Naive thymus-derived CD4-positive, alpha-beta T cell (primary cell): ENCODE data around the gene EHHADH. TPM values are rescaled to one million over a fixed set of nuclear protein-coding genes. Genes with fewer than 3 reads are reported as not detected.
"Not testable (repeated sequence)": the region's sequence is repeated elsewhere in the genome, so short reads cannot be mapped to it uniquely, and the experiment has no call there.

Experiments
- ATAC-seq: fragments of 150-1000 bp; cut with Tn5 transposase; 2 replicates; pipeline ENCODE4 v1.10.0; 2021; ENCODE audit warnings: mild to moderate bottlenecking, moderate library complexity
- CTCF ChIA-PET: fragments of 350-600 bp; sonication (Branson Sonifier 250); formaldehyde crosslinking; loops from one replicate; lab custom pipeline; 2021; ENCODE audit warnings: antibody characterized with exemption; lab: Charles Lee
- POLR2A ChIA-PET: fragments of 350-600 bp; sonication (Branson Sonifier 250); formaldehyde crosslinking; loops from one replicate; lab custom pipeline; 2021; ENCODE audit warnings: antibody characterized with exemption, inconsistent platforms; lab: Charles Lee
- DNase-seq, 9 donors: peaks; one replicate each; pipeline versions ENCODE4 v3.0.0 to v3.0.0-alpha.2; 2020 to 2022; ENCODE audit warnings: mixed read lengths in 1 of 9
- H3K27ac ChIP-seq: one replicate; pipeline ENCODE4 v1.7.0; 2013; ENCODE audit warnings: mild to moderate bottlenecking, low read depth, low read length, moderate library complexity
- H3K27me3 ChIP-seq, 2 donors: one replicate each; pipeline ENCODE4 v1.7.0; 2013; ENCODE audit warnings: low read length in 2 of 2, mild to moderate bottlenecking in 2 of 2, moderate library complexity in 2 of 2; ENCODE audit not compliant: control insufficient read depth in 2 of 2, insufficient read depth in 2 of 2
- H3K36me3 ChIP-seq, 3 experiments: 1 replicate in 2 of 3; 2 replicates in 1 of 3; pipeline ENCODE4 v1.7.0; 2013; ENCODE audit warnings: low read length in 3 of 3, mild to moderate bottlenecking in 3 of 3, moderate library complexity in 1 of 3; ENCODE audit not compliant: insufficient read depth in 3 of 3, control insufficient read depth in 2 of 3
- H3K4me1 ChIP-seq, 2 donors: one replicate each; pipeline ENCODE4 v1.7.0; 2013; ENCODE audit warnings: low read length in 2 of 2, mild to moderate bottlenecking in 2 of 2, moderate library complexity in 1 of 2; ENCODE audit not compliant: control insufficient read depth in 2 of 2, insufficient read depth in 2 of 2
- H3K4me3 ChIP-seq: 2 replicates; pipeline ENCODE4 v1.7.0; 2013; ENCODE audit warnings: mild to moderate bottlenecking, low read length
- H3K9me3 ChIP-seq, 3 experiments: 1 replicate in 2 of 3; 2 replicates in 1 of 3; pipeline ENCODE4 v1.7.0; 2013; ENCODE audit warnings: low read length in 3 of 3; ENCODE audit not compliant: control insufficient read depth in 2 of 3
- H3K27ac Mint-ChIP-seq, 9 donors: one replicate each; pipeline ENCODE4 v1.8.0; 2020 to 2022; ENCODE audit warnings: mixed read lengths in 9 of 9, mild to moderate bottlenecking in 8 of 9, moderate library complexity in 5 of 9, inconsistent platforms in 2 of 9
- H3K27me3 Mint-ChIP-seq, 5 donors: one replicate each; pipeline ENCODE4 v1.8.0; 2021 to 2022; ENCODE audit warnings: mixed read lengths in 5 of 5, mild to moderate bottlenecking in 1 of 5
- H3K36me3 Mint-ChIP-seq, 5 donors: one replicate each; pipeline ENCODE4 v1.8.0; 2020 to 2022; ENCODE audit warnings: mixed read lengths in 5 of 5, mild to moderate bottlenecking in 3 of 5, inconsistent platforms in 1 of 5
- H3K4me1 Mint-ChIP-seq, 7 donors: one replicate each; pipeline ENCODE4 v1.8.0; 2020 to 2022; ENCODE audit warnings: mixed read lengths in 7 of 7, mild to moderate bottlenecking in 3 of 7, inconsistent platforms in 1 of 7
- H3K4me3 Mint-ChIP-seq, 10 donors: one replicate each; pipeline ENCODE4 v1.8.0; 2020 to 2022; ENCODE audit warnings: mild to moderate bottlenecking in 10 of 10, mixed read lengths in 10 of 10, moderate library complexity in 6 of 10, inconsistent platforms in 2 of 10
- H3K9me3 Mint-ChIP-seq, 11 donors: one replicate each; pipeline ENCODE4 v1.8.0; 2020 to 2022; ENCODE audit warnings: mixed read lengths in 11 of 11, mild to moderate bottlenecking in 4 of 11, inconsistent platforms in 1 of 11, moderate library complexity in 1 of 11
- intact Hi-C, 2 donors: fragments of 100-400 bp; cut with micrococcal nuclease; formaldehyde crosslinking; loops; one replicate each; pipeline ENCODE4 v1.15.1; 2023
- polyA plus RNA-seq, 2 donors: library from polyadenylated mRNA; unstranded; fragments of 300-500 nt; fragmentation: Illumina TruSeq; gene quantifications; one replicate each; pipeline ENCODE4 v1.2.3, GENCODE V29; 2021
- total RNA-seq, 6 experiments: library from RNA in 5 of 6; stranded (reverse) in 5 of 6; gene quantifications; 1 replicate in 5 of 6; 2 replicates in 1 of 6; pipeline ENCODE4 v1.2.3 and lab custom pipeline; 2021 to 2026

The EHHADH gene
- total and polyA plus RNA-seq, 7 experiments from 2014 or later = 0.45 to 1.7 (median 1.3) TPM

DNA sequence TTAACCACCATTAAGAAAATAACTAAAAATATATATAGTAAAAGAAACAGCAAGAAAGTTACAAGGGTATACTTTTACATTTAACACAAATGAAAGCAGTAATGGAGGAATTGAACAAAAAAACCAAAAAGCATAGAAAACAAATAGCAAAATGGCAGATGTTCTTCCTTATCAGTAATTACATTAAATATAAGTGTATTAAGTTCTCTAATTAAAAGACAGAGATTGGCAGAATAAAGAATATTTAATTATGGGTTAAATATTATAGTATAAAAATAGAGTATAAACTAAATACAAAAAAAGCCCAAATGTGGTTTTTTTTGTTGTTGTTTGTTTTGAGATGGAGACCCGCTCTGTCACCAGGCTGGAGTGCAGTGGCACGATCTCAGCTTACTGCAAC is 20.5 kb downstream of the EHHADH start:
- no peaks in the 10 kb centered on the region for H3K4me1 Mint-ChIP-seq
- intact Hi-C loops = no loop called here

DNA sequence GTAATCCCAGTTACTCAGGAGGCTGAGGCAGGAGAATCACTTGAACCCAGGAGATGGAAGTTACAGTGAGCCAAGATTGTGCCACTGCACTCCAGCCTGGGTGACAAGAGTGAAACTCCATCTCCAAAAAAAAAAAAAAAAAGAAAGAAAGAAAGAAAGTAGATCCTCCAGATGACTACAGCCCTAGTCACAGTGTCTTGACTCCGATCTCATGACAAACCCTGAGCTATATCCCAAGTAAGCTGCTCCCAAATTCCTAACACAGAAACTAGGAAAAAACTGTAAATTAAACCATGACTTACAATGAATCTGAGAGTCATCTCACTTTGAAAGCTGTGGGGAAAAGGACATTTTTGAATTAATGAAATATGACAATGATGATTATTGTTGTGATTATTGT is 27.3 kb downstream of the EHHADH start:
- H3K4me1 Mint-ChIP-seq, CTCF ChIA-PET, H3K36me3 ChIP-seq, POLR2A ChIA-PET, H3K27me3 Mint-ChIP-seq, DNase-seq, H3K27ac ChIP-seq, H3K27ac Mint-ChIP-seq, H3K4me3 ChIP-seq, intact Hi-C loops, H3K4me1 ChIP-seq, ATAC-seq, H3K4me3 Mint-ChIP-seq, H3K9me3 Mint-ChIP-seq, H3K9me3 ChIP-seq, H3K27me3 ChIP-seq: not testable (repeated sequence)
- peaks cover 0 to 14% (median 8%) of the 10 kb centered on the region in 5 donors for H3K36me3 Mint-ChIP-seq

More for the DNA sequence above, 20.5 kb downstream of the EHHADH start:
- Histone ChIP-seq H3K27me3 (no peaks in the 10 kb centered on the region), H3K27ac (no peak overlapping the region), H3K4me3 (no peak overlapping the region), H3K36me3 (no peaks in the 10 kb centered on the region), H3K4me1 (no peaks in the 10 kb centered on the region), H3K9me3 (no peaks in the 10 kb centered on the region)
- H3K27me3 Mint-ChIP-seq = no peaks in the 10 kb centered on the region
- POLR2A ChIA-PET = no interaction called here
- CTCF ChIA-PET = no interaction called here
- H3K4me3 Mint-ChIP-seq = no peak overlapping the region
- H3K27ac Mint-ChIP-seq = no peak overlapping the region
- peaks cover 0 to 30% (median 10%) of the 10 kb centered on the region in 5 donors for H3K36me3 Mint-ChIP-seq
- no peak for DNase-seq
- H3K9me3 Mint-ChIP-seq = peaks cover 0 to 50% (median 12%) of the 10 kb centered on the region in 11 donors
- no peak for ATAC-seq

DNA sequence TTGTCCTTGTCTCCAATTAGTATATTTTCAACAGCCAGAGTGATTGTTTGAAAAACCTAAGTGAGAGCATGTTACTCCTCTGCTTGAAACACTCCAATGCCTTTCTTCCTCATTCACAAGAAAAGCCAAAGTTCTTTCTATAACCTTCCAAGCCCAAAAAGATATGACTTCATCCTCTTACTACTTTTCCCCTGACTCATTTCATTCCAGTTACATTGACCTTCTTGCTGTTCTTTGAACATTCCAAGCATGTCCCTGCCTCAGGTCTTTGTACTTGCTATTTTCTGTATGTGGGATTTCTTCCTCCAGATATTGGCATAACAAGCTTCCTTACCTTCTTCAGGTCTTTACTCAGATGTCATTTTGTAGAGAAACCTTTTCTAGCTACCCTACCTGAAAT is 28.3 kb downstream of the EHHADH start:
- peaks cover 0 to 6% (median 0%) of the 10 kb centered on the region in 5 donors for H3K27me3 Mint-ChIP-seq
- no peaks in the 10 kb centered on the region for H3K9me3 ChIP-seq

DNA sequence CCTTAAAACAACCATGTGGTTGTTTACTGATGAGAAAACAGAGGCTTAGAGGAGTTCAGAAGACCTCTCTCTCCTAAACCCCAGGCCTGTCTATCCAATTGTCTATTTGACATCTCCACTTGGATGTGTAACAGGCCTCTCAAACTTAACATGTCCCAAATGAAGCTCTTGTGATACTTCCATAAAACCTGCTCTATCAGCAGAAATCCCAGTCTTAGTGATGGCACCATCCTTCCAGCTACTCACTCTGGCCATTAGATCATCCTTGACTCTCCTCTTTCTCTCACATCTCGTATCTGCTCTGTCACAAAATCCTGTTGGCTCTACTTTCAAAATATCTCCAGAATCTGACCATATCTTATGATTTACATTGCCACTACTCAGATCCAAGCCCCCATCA is 28.8 kb downstream of the EHHADH start:
- peaks cover 0 to 6% (median 0%) of the 10 kb centered on the region in 5 donors for H3K27me3 Mint-ChIP-seq
- ChIA-PET POLR2A (no interaction called here), CTCF (no interaction called here)
- H3K9me3 ChIP-seq = no peaks in the 10 kb centered on the region
- H3K4me3 ChIP-seq = no peak overlapping the region
- no peaks in the 10 kb centered on the region for H3K9me3 Mint-ChIP-seq
- no peaks in the 10 kb centered on the region for H3K4me1 ChIP-seq
- H3K36me3 Mint-ChIP-seq = peaks cover 0 to 14% (median 8%) of the 10 kb centered on the region in 5 donors
- no peak for DNase-seq
- H3K27ac ChIP-seq = no peak overlapping the region
- no peaks in the 10 kb centered on the region for H3K4me1 Mint-ChIP-seq
- no peak overlapping the region for H3K4me3 Mint-ChIP-seq
- no peaks in the 10 kb centered on the region for H3K27me3 ChIP-seq
- H3K36me3 ChIP-seq = no peaks in the 10 kb centered on the region
- intact Hi-C loops = no loop called here
- ATAC-seq = no peak
- no peak overlapping the region for H3K27ac Mint-ChIP-seq

More for the DNA sequence above, 28.3 kb downstream of the EHHADH start:
- no peak for DNase-seq
- Histone ChIP-seq H3K27me3 (no peaks in the 10 kb centered on the region), H3K36me3 (no peaks in the 10 kb centered on the region), H3K4me1 (no peaks in the 10 kb centered on the region), H3K27ac (no peak overlapping the region), H3K4me3 (no peak overlapping the region)
- CTCF ChIA-PET = no interaction called here
- Mint-ChIP-seq H3K4me3 (no peak overlapping the region), H3K27ac (no peak overlapping the region), H3K4me1 (no peaks in the 10 kb centered on the region), H3K9me3 (no peaks in the 10 kb centered on the region), H3K36me3 (peaks cover 0 to 14% (median 8%) of the 10 kb centered on the region in 5 donors)
- POLR2A ChIA-PET = no interaction called here
- intact Hi-C loops = no loop called here
- no peak for ATAC-seq

DNA sequence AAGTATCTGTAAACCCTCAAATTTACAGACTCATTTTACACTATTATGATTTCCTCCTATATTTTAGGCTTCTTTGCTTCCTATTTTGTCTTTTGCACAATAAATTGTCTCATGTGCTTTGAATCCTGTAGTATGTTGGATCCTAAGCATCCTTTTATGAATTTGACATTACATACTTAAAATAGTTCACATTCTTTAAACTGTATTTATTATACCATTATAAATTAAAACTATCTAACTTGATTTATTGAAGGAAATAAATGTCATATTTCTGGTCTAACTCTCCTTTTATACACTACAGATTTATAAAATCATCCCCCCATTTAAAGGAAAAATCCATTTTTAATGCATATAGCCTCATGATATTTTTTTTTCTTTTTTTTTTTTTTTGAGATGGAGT is 32.6 kb downstream of the EHHADH start:
- Histone ChIP-seq H3K4me3 (no peak overlapping the region), H3K27me3 (no peaks in the 10 kb centered on the region), H3K36me3 (no peaks in the 10 kb centered on the region), H3K9me3 (no peaks in the 10 kb centered on the region), H3K27ac (no peak overlapping the region), H3K4me1 (no peaks in the 10 kb centered on the region)
- Mint-ChIP-seq H3K27me3 (peaks cover 0 to 6% (median 0%) of the 10 kb centered on the region in 5 donors), H3K4me3 (no peak overlapping the region), H3K36me3 (peaks cover 0 to 7% (median 0%) of the 10 kb centered on the region in 5 donors), H3K4me1 (no peaks in the 10 kb centered on the region), H3K9me3 (no peaks in the 10 kb centered on the region), H3K27ac (no peak overlapping the region)
- POLR2A ChIA-PET = no interaction called here
- CTCF ChIA-PET = no interaction called here
- intact Hi-C loops = no loop called here
- DNase-seq (no peak), ATAC-seq (no peak)

DNA sequence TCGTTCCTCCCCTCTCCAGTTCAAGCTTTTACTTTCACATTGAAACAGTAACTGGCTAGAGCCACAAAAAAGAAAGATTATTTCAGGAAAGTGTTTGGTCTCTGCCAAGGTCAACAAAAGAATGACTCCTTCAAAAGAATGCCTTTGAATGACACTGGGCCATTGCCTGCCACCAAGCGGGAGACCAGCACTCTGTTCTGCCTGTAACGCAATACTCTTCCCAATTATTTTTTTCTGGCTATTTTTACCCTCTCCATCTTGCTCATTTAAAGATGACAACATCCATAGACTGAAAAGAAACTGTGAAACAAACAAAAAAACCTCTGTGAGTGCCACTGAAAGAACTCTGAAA is 37.3 kb downstream of the EHHADH start:
- no peaks in the 10 kb centered on the region for H3K36me3 ChIP-seq
- H3K27ac Mint-ChIP-seq = no peak overlapping the region
- H3K36me3 Mint-ChIP-seq = peaks cover 0 to 3% (median 0%) of the 10 kb centered on the region in 5 donors
- no peak overlapping the region for H3K4me3 Mint-ChIP-seq
- intact Hi-C loops = no loop called here
- H3K4me1 ChIP-seq = no peaks in the 10 kb centered on the region
- no peak overlapping the region for H3K4me3 ChIP-seq
- CTCF ChIA-PET = no interaction called here
- no peaks in the 10 kb centered on the region for H3K27me3 ChIP-seq
- no peak overlapping the region for H3K27ac ChIP-seq
- no peaks in the 10 kb centered on the region for H3K9me3 Mint-ChIP-seq
- POLR2A ChIA-PET = no interaction called here
- no peaks in the 10 kb centered on the region for H3K27me3 Mint-ChIP-seq
- ATAC-seq (no peak), DNase-seq (no peak)
- H3K9me3 ChIP-seq = no peaks in the 10 kb centered on the region
- H3K4me1 Mint-ChIP-seq = no peaks in the 10 kb centered on the region

DNA sequence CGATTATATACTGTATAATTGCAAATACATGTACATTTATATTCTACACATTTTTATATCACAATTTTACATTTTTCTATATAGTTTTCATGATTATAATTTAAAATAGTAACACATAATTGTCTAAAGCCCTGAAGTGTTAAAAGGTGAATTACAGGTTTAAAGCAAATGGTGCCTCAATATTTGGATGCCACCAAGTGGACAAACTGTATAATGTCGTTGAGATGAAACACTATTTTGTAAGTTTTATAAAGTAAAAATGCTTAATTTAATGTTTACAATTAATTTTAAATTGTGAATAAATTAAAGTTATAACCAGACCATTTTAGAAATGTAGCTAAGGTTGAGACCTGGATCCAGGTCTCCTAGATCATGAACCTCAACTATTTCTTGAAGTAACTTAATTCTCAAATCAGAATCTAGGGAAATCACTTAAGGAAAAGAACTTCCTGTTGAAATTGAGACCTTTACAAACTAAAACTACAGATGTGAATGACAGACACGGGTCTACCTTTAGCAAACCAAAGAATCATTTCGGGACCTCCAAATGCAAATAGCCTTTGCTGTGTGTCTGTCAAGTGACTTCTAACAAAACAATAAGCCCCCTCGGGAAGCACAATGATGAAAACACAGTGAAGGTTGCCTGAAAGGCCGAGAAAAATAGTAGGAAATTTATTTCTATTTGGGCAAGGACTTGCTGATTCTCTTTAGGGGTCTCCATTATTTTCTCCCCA is 37.8 kb downstream of the EHHADH start:
- Mint-ChIP-seq H3K4me3 (no peak overlapping the region), H3K9me3 (no peaks in the 10 kb centered on the region), H3K27ac (no peak overlapping the region), H3K36me3 (peaks cover 0 to 3% (median 0%) of the 10 kb centered on the region in 5 donors), H3K4me1 (no peaks in the 10 kb centered on the region), H3K27me3 (no peaks in the 10 kb centered on the region)
- ATAC-seq (no peak), DNase-seq (no peak)
- Histone ChIP-seq H3K27me3 (no peaks in the 10 kb centered on the region), H3K9me3 (no peaks in the 10 kb centered on the region), H3K36me3 (no peaks in the 10 kb centered on the region), H3K4me3 (no peak overlapping the region), H3K27ac (no peak overlapping the region), H3K4me1 (no peaks in the 10 kb centered on the region)
- ChIA-PET POLR2A (no interaction called here), CTCF (no interaction called here)
- intact Hi-C loops = no loop called here
